Peyer's patch (tissue), 4 donors: Measurements from ENCODE around the gene SVBP. TPM values are rescaled to one million over a fixed set of nuclear protein-coding genes. Genes with fewer than 3 reads are reported as not detected.
"Not testable (repeated sequence)": the region's sequence is repeated elsewhere in the genome, so short reads cannot be mapped to it uniquely, and the experiment has no call there.

Experiments
- DNase-seq, 3 donors: peaks; one replicate each; pipeline ENCODE4 v3.0.0-alpha.2; 2017 to 2019
- H3K27ac ChIP-seq, 4 donors: fragments of 200-600 bp; sonication (generic); one replicate each; pipeline ENCODE4 v1.5.1; 2016 to 2019
- H3K27me3 ChIP-seq, 2 donors: fragments of 200-600 bp; sonication (generic); one replicate each; pipeline ENCODE4 v1.5.1; 2019
- H3K36me3 ChIP-seq, 3 donors: fragments of 200-600 bp; sonication (generic); one replicate each; pipeline ENCODE4 v1.5.1; 2016 to 2019
- H3K4me1 ChIP-seq, 4 donors: fragments of 200-600 bp; sonication (generic); one replicate each; pipeline ENCODE4 v1.5.1; 2016 to 2019
- H3K4me3 ChIP-seq, 4 donors: fragments of 200-600 bp; sonication (generic); 1 replicate in 3 of 4; 2 replicates in 1 of 4; pipeline ENCODE4 v1.5.1; 2016 to 2019; ENCODE audit warnings: mild to moderate bottlenecking in 1 of 4
- H3K9me3 ChIP-seq, 4 donors: fragments of 200-600 bp; sonication (generic); one replicate each; pipeline ENCODE4 v1.5.1; 2016 to 2019; ENCODE audit warnings: mild to moderate bottlenecking in 1 of 4
- POLR2A ChIP-seq, 2 donors: fragments of 450-650 bp; IDR thresholded peaks; one replicate each; pipeline ENCODE4 v1.5.1; 2017; ENCODE audit warnings: antibody characterized with exemption in 2 of 2, mild to moderate bottlenecking in 2 of 2, moderate library complexity in 2 of 2
- total RNA-seq, 4 donors: library from RNA; depleted of rRNA; stranded (reverse); fragments of >200 nt; gene quantifications; one replicate each; pipeline ENCODE4 v1.1.0, GENCODE V29; 2016
- TF ChIP-seq, protein P1 (sequence below), 6 experiments: fragments of 450-650 bp in 4 of 6; fragments of 200-600 bp in 2 of 6; sonication (generic) in 1 of 6; IDR thresholded peaks; one replicate each; pipeline ENCODE4 v1.5.1; 2017 to 2019; ENCODE audit warnings: antibody characterized with exemption in 6 of 6, mild to moderate bottlenecking in 3 of 6, moderate library complexity in 1 of 6

Gene SVBP, protein sequence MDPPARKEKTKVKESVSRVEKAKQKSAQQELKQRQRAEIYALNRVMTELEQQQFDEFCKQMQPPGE
- 10 to 100 TPM in 3 of 4 donors, not detected in 1; 12.2 to 16.8 (median 16.6) TPM for total RNA-seq

DNA sequence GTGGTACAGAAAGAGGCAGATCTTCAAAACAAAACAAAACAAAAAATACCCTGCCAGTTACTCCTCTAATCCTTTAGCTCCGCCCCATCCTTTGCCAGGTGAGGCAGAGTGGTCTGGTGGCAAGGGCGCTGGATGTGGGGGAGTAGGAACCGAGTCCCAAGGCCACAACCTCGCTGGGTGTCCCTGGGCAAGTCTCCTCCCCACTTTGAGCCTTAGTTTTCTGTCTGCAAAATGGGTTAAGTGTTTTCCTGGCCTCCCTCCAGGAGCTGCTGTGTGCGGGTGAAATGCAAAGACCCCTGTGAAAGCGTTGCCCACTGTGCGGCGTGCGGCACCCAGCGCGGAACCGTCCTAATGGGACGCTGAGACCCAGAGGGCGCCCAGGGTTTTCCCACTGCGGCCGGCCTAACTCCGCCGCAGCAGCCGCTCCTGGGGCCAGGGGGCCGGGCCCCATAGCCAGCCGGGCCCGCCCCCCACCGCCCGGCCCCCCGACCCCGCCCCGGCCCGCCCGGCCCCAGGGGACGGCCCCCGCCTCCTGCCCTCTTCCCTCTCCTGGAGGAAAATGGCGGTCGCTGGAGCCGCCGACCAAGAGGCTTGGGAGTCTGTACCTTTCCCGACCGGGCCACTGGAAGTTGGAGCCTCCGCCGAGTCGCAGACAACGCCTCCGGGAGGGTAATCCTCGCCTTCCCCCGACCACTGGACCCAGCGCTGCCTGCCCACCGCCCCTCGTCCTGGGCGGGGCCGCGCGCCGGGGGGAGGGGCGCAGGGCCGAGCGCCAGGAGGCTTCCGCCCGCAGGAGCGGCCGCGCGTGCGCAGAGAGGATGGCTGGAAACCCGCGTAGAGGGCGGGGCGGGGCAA is at the start of gene SVBP, which contains the start of gene ERMAP:
TSS of gene SVBP (minus strand) at position 813 of the 855 bp plus-strand sequence. CDS start 853 bp downstream, outside the sequence.
TSS of gene ERMAP (plus strand) at position 538 of the 855 bp plus-strand sequence. CDS start 13,327 bp downstream, outside the sequence.
- H3K9me3 ChIP-seq: no peaks in the 10 kb centered on the region
- TF ChIP-seq, protein P1, sequence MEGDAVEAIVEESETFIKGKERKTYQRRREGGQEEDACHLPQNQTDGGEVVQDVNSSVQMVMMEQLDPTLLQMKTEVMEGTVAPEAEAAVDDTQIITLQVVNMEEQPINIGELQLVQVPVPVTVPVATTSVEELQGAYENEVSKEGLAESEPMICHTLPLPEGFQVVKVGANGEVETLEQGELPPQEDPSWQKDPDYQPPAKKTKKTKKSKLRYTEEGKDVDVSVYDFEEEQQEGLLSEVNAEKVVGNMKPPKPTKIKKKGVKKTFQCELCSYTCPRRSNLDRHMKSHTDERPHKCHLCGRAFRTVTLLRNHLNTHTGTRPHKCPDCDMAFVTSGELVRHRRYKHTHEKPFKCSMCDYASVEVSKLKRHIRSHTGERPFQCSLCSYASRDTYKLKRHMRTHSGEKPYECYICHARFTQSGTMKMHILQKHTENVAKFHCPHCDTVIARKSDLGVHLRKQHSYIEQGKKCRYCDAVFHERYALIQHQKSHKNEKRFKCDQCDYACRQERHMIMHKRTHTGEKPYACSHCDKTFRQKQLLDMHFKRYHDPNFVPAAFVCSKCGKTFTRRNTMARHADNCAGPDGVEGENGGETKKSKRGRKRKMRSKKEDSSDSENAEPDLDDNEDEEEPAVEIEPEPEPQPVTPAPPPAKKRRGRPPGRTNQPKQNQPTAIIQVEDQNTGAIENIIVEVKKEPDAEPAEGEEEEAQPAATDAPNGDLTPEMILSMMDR (IDR thresholded peaks at IDR 0.05): no peak
- TF ChIP-seq POLR2A (IDR thresholded peaks at IDR 0.05): peak in 1 of 2 donors; percentile 35
- H3K4me1 ChIP-seq: peaks cover 0 to 7% (median 2%) of the 10 kb centered on the region in 4 donors
- H3K27ac ChIP-seq: peak within 1 kb of the TSS; percentile 92 to 98 (median 96)
- peak; percentile 92 to 98 (median 97) for DNase-seq
- H3K27me3 ChIP-seq: no peaks in the 10 kb centered on the region
- no peaks in the 10 kb centered on the region for H3K36me3 ChIP-seq
- peak within 1 kb of the TSS; percentile 64 to 95 (median 80) for H3K4me3 ChIP-seq

DNA sequence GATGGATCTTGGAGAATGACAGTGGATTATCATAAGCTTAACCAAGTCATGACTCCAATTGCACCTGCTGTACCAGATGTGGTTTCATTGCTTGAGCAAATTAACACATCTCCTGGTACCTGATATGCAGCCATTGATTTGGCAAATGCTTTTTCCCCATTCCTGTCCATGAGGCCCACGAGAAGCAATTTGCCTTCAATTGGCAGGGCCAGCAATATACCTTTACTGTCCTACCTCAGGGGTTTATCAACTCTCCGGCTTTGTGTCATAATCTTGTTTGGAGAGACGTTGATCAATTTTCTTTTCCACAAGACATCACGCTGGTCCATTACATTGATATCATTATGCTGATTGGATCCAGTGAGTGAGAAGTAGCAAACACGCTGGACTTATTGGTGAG is 49.4 kb upstream of the SVBP start:
- no peaks in the 10 kb centered on the region for H3K27me3 ChIP-seq
- no peak overlapping the region for H3K4me3 ChIP-seq
- no peaks in the 10 kb centered on the region for H3K9me3 ChIP-seq
- no peak overlapping the region for H3K27ac ChIP-seq
- no peaks in the 10 kb centered on the region for H3K4me1 ChIP-seq
- H3K36me3 ChIP-seq: no peaks in the 10 kb centered on the region
- TF ChIP-seq, protein P1 (IDR thresholded peaks at IDR 0.05): no peak
- TF ChIP-seq POLR2A (IDR thresholded peaks at IDR 0.05): no peak
- DNase-seq: no peak

DNA sequence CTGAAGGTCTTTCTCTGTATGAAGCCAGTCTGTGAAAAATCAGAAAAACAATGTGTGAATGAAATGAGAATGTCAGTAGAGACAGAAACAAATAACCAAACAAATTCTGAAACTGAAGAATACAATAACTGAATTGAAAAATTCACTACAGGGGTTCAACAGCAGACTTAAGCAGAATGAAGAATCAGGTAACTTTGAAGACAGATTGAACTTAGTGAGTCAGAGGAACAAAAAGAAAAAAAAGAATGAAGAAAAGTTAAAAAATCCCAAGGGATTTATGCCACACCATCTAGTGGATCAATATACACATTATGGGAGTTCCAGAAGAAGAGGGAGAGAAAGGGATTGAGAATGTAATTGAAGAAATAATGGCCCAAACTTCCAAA is 43.8 kb upstream of the SVBP start:
- Histone ChIP-seq H3K27ac (no peak overlapping the region), H3K4me3 (no peak overlapping the region), H3K9me3 (peaks cover 0 to 5% (median 0%) of the 10 kb centered on the region in 4 donors), H3K36me3 (no peaks in the 10 kb centered on the region), H3K4me1 (no peaks in the 10 kb centered on the region), H3K27me3 (no peaks in the 10 kb centered on the region)
- TF ChIP-seq, protein P1 (IDR thresholded peaks at IDR 0.05): no peak
- no peak for TF ChIP-seq POLR2A (IDR thresholded peaks at IDR 0.05)
- no peak for DNase-seq

DNA sequence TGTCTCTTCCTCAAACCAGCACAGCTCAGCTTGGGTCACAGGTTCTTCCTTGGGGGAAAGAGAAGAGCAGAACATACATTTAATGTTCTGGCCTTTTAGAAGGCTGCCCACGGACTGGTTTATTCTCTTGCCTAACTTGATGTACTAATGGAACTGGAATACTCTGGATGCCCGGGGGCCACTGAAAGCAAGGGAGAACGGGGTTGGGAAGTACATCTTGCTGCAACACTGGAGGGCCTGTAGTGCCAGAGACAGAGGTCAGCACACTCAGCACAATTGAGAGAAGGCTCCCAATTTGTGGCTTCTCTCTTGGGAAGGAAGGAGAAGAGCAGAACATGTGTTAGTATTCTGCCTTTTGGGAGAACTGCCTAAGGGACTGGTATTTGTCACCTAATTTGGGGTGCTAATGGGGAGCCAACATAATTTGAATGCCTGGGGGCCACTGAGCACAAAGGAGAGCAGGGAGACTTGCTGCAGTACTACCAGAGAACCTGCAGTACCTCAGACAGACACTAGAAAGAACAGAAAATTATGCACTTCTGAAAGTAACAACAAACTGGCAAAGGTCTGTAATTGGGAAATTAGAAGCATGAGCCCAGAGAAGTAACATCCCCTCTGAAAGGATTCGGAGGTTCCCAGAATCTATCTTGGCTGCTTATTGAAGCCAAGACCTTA is 43.3 kb upstream of the SVBP start:
- no peak overlapping the region for H3K4me3 ChIP-seq
- no peaks in the 10 kb centered on the region for H3K4me1 ChIP-seq
- TF ChIP-seq, protein P1 (IDR thresholded peaks at IDR 0.05): no peak
- TF ChIP-seq POLR2A (IDR thresholded peaks at IDR 0.05): no peak
- no peak overlapping the region for H3K27ac ChIP-seq
- no peaks in the 10 kb centered on the region for H3K27me3 ChIP-seq
- H3K9me3 ChIP-seq: peaks cover 0 to 5% (median 0%) of the 10 kb centered on the region in 4 donors
- no peaks in the 10 kb centered on the region for H3K36me3 ChIP-seq
- DNase-seq: no peak

DNA sequence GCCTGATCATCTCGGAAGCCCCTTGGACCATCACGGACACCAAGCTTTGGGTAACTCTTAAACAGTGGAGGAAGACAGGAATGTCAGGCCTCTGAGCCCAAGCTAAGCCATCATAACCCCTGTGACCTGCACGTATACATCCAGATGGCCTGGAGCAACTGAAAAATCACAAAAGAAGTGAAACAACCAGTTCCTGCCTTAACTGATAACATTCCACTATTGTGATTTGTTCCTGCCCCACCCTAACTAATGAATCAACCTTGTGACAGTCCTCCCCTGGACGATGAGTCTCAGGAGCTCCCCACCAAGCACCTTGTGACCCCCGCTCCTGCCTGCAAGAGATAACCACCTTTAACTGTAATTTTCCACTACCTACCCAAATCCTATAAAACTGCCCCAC is 42.2 kb upstream of the SVBP start:
- not testable (repeated sequence) for H3K4me1 ChIP-seq, H3K27me3 ChIP-seq, DNase-seq, H3K4me3 ChIP-seq, H3K9me3 ChIP-seq, H3K36me3 ChIP-seq, H3K27ac ChIP-seq

DNA sequence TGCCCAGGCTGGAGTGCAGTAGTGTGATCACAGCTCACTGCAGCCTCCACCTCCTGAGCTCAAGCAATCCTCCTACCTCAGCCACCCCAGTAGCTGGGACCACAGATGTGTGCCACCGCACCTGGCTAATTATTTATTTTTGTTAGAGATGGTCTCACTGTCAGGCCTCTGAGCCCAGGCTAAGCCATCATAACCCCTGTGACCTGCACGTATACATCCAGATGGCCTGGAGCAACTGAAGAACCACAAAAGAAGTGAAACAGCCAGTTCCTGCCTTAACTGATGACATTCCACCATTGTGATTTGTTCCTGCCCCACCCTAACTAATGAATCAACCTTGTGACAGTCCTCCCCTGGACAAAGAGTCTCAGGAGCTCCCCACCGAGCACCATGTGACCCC is 39.4 kb upstream of the SVBP start:
- not testable (repeated sequence) for H3K9me3 ChIP-seq, H3K27ac ChIP-seq, H3K36me3 ChIP-seq, H3K4me1 ChIP-seq, H3K4me3 ChIP-seq, H3K27me3 ChIP-seq, DNase-seq
